BJ (cell line): ENCODE results near the gene TMPRSS5. TPM values are rescaled to one million over a fixed set of nuclear protein-coding genes. Genes with fewer than 3 reads are reported as not detected.

Source experiments
- CTCF ChIA-PET: fragments of 350-600 bp; formaldehyde crosslinking; extraction: SDS; loops from one replicate; lab custom pipeline; 2021; ENCODE audit warnings: antibody characterized with exemption, inconsistent platforms; lab: Yijun Ruan, JAX
- POLR2A ChIA-PET: fragments of 300-600 bp; sonication (Branson Sonifier 250); formaldehyde crosslinking; extraction: SDS; loops from one replicate; lab custom pipeline; 2021; ENCODE audit warnings: antibody characterized with exemption; lab: Charles Lee
- DNase-seq: peaks from one replicate; pipeline ENCODE4 v3.0.0-alpha.2; 2011; ENCODE audit warnings: low read depth
- H3K27me3 ChIP-seq: 2 replicates; pipeline ENCODE4 v1.6.0; 2011; ENCODE audit warnings: low read length; ENCODE audit not compliant: control insufficient read depth, insufficient read depth
- H3K36me3 ChIP-seq: 2 replicates; pipeline ENCODE4 v1.5.1; 2011; ENCODE audit warnings: low read length; ENCODE audit not compliant: control insufficient read depth, insufficient read depth
- H3K4me3 ChIP-seq: 2 replicates; pipeline ENCODE4 v1.5.1; 2011; ENCODE audit warnings: low read depth, mild to moderate bottlenecking, control low read depth, low read length
- CTCF ChIP-seq: IDR thresholded peaks from 2 replicates; pipeline ENCODE4 v1.5.1; 2011; ENCODE audit warnings: low read depth, mild to moderate bottlenecking, control low read depth, inconsistent platforms, low read length, moderate library complexity; ENCODE audit not compliant: insufficient read depth
- polyA plus RNA-seq: library from polyadenylated mRNA; depleted of rRNA; stranded (reverse); fragments of >200 nt; gene quantifications from 2 replicates; pipeline ENCODE4 v1.2.3, GENCODE V29; 2011

The TMPRSS5 gene
- polyA plus RNA-seq, 1 experiment = 0.21 TPM

- ChIA-PET POLR2A (no interaction called here), CTCF (interaction anchor here (0.5 to 7.6 kb wide), 29 partner anchors 8 to 427 kb away, joined by 3 to 89 read pairs (median 3); partner anchors contain the start of genes TTC12 and ZW10)
- no peaks in the 10 kb centered on the region; the same call in 1 of the 2 replicates for H3K36me3 ChIP-seq
- H3K27me3 ChIP-seq = no peaks in the 10 kb centered on the region
- H3K4me3 ChIP-seq = no peak overlapping the region
- peak; percentile 9 for DNase-seq
- peak; percentile 68 for TF ChIP-seq CTCF
Measured at GRCh38 chr11:113730887-113731726, 25.0 kb upstream of the TMPRSS5 start.

- no peak for TF ChIP-seq CTCF
- ChIA-PET POLR2A (no interaction called here), CTCF (interaction anchor here (0.9 to 7.6 kb wide), 12 partner anchors 10 to 425 kb away, joined by 3 to 89 read pairs (median 4); partner anchors contain the start of gene TTC12)
- Histone ChIP-seq H3K36me3 (no peaks in the 10 kb centered on the region; the same call in 1 of the 2 replicates), H3K27me3 (no peaks in the 10 kb centered on the region), H3K4me3 (no peak overlapping the region)
- DNase-seq = no peak
Measured at GRCh38 chr11:113729456-113729855, 23.3 kb upstream of the TMPRSS5 start.

- no peak for TF ChIP-seq CTCF
- Histone ChIP-seq H3K36me3 (no peaks in the 10 kb centered on the region; the same call in 1 of the 2 replicates), H3K4me3 (no peak overlapping the region), H3K27me3 (no peaks in the 10 kb centered on the region)
- no peak for DNase-seq
- ChIA-PET POLR2A (no interaction called here), CTCF (interaction anchor here (0.6 to 7.6 kb wide), 6 partner anchors 9 to 424 kb away, joined by 3 to 89 read pairs (median 4); no protein-coding TSS in a partner anchor)
Measured at GRCh38 chr11:113728814-113729213, 22.7 kb upstream of the TMPRSS5 start.

- ChIA-PET CTCF (interaction anchor here (1.0 kb wide), 1 partner anchor 168 kb away, joined by 3 read pairs; no protein-coding TSS in a partner anchor), POLR2A (interaction anchor here (0.8 kb wide), 1 partner anchor 16 kb away, joined by 10 read pairs; no protein-coding TSS in a partner anchor)
- TF ChIP-seq CTCF = no peak
- Histone ChIP-seq H3K36me3 (no peaks in the 10 kb centered on the region), H3K4me3 (no peak overlapping the region), H3K27me3 (no peaks in the 10 kb centered on the region)
- no peak for DNase-seq
Measured at GRCh38 chr11:113725913-113726312, 19.8 kb upstream of the TMPRSS5 start.

GRCh38 chr11:113725407-113725806 lies 19.3 kb upstream of the TMPRSS5 start:
- no peak for TF ChIP-seq CTCF
- POLR2A ChIA-PET = interaction anchor here (0.8 kb wide), 1 partner anchor 16 kb away, joined by 10 read pairs; no protein-coding TSS in a partner anchor
- H3K4me3 ChIP-seq = no peak overlapping the region
- DNase-seq = no peak
- CTCF ChIA-PET = interaction anchor here (0.7 to 1.0 kb wide), 2 partner anchors 167 to 420 kb away, joined by 3 to 4 read pairs; no protein-coding TSS in a partner anchor
- no peaks in the 10 kb centered on the region for H3K27me3 ChIP-seq
- H3K36me3 ChIP-seq = no peaks in the 10 kb centered on the region
